Raji (cell line): ENCODE results near the gene PITPNM1.

Experiments used
- POLR2A ChIP-seq: IDR thresholded peaks from 2 replicates; pipeline ENCODE4 v1.6.1; 2011; ENCODE audit warnings: low read depth, low read length, control low read depth; ENCODE audit not compliant: insufficient read depth

The PITPNM1 gene

DNA sequence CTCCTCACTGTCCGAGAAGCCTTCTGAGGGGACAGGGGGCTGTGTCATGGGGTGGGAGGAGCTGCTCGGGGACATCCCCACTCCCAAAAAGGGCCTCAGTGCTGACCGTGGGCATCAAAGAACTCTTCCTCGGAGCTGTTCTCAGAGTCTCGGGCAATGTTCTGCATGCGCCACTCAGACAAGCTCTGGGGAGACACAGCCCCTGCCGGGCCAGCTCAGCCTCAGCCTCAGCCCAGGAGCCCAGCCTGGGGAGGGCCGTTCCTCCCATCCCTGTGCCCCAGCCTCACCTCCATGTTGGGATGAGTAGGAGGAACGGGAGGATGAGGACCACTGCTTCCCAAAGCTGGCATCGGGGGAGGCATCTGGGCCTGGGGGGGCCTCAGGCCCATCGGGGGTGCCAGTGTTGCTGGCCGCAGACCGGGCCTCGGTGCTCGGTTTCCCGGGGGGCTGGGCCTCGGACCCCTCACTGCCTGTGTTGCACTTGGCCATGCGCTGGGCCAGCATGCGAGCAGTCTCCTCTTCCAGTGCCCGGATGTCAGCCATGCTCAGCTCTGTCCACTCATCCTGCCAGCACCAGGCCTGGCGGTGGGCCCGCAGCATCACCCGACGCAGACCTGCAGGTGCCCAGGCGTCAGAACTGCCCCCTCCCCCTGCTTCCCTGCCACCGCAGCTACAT is 5.2 kb downstream of the PITPNM1 start:
- TF ChIP-seq POLR2A = no peak

DNA sequence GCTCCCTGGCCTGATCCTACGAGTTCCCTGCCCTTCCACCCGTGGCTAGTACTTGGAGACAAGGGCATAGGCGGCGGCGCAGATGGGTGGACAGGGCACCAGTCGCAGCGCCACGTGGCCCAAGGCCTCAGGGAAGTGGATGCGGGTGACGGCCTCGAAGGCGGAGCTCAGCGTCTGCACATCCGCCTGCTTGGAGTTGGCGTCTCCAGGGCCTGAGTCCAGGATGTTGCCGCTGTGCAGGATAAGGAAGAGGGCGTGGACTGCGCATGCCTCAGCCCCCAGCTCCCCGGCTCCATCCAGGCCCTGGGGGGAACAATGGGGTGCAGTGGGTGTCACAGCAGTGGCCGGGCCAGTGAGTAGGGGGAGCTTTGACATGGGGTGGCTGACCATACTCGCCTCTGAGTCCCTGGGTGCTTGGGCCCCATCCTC is 6.6 kb downstream of the PITPNM1 start:
- no peak for TF ChIP-seq POLR2A

DNA sequence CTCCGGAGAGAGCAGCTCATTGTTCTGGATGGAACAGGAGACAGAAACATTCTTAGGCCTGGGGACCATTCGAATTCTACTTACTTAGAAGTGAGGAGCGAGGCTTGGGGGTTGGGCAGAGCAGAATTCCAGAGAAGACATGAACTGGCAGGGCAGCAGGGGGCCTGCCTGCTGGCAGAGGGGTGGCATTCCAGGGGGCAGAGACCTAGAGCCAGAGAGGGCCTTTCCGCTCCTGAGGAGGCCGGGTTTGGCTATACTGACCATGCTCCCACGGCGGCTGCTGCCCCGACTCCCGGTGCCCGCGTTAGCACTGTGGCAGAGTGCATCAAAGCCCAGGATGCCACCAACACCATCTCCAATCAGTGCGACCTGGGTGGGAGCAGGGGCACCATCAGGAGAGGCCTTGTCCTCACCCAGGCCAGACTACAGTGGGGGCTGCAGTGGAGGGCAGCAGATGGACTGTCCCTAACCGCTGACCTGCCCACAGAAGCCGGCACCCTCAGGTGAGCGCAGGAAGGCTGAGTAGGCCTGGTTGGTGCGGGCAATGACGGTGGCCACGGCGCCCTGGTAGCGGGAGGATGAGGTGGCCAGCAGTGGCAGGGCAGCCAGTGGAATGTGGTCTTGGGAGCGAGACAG is 7.4 kb downstream of the PITPNM1 start:
- TF ChIP-seq POLR2A = no peak

DNA sequence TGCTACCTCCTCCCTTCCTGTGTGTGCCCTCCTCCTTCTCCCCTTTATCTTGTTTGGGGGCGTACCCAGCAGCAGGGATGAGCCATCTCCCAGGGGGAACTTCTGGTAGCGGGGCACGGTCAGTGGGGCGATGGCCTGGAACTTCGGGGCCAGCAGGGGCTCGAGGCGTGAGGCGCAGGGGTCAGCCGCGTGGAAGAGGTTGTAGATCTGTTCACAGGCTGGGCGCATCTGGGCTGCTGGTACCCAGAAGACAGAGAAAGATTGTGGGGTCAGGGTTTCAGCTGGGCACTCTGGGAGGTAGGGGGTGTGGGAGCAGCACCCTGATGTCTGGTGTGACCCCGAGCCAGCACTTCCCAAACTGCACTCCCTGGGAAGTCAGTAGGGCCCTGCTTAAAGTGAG is 9.1 kb downstream of the PITPNM1 start:
- no peak for TF ChIP-seq POLR2A

DNA sequence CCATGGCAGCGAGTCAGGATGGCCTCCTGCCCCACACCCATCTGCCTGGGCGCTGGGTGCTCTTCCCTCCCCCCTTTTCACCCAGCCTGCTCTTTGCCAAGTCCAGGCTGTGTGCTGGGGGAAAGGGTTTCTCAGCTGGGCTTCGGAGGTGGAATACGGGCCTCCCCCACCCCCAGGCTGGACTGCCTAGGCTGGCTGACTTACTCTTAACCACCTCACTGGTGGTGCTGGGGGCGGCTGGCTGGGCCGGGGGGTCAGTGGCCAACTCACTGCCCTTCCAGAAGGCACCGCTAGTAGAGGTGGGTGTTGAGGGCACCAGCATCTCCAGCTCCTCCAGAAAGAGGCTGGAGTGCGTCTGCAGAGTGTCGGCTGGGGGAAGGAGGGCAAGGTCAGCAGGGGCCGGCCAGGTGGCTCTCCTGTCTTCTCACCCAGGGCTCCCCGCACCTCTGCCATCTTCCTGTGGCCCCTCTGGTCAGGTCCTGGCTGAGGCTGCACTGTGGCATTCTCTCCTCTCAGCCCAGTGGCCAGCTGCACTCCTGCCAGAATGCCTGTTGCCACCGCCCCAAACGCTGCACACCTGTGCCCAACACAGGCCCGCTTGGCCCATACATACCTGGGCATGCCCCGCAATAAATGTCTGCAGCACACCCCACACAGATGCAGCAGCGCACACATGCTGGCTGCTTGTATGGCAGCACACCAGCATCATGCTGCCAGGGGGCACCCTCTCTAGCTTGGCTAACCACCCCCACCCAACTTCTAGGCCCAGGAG is 9.7 kb downstream of the PITPNM1 start:
- no peak for TF ChIP-seq POLR2A

DNA sequence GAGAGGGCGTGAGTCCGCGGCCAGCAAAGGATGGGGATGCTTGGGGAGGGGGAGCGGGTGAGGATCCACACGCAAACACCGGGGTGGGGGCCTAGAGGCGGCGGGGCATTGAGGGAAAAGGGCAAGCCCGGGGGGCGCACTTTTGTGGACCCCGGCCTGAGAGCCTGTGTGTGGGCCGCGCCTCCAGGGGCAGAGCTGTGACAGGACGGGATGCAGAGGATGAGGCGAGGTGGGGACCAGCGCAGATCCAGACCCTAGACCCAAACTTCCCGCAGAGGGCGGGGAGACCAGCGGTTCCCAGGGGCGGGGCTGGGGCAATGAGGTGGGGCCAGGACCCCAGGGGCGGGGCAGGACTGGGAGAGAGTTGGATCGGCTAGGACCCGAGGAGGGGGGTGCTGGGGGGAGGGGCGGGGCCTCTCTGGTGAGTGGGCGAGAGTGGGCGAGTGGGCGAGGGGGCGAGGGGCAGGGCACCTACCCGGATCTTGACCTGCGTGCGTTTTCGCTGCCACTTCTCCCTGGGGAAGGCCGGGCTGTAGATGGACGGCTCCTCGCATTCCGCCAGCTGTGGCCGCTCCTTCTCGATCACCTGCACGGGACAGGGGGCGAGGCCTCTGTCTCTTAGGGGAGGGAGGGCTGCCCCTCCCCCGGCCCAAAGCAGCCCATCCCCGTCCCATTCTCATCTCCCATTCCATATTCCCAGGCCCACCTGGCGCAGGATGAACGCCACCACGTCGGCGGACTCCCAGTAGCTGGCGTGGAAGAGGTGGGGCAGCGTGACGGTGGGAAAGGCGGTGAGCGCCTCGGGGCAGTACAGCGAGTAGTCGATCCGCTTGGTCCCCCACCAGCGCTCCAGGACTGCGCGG is 10.6 kb downstream of the PITPNM1 start:
- TF ChIP-seq POLR2A = no peak

DNA sequence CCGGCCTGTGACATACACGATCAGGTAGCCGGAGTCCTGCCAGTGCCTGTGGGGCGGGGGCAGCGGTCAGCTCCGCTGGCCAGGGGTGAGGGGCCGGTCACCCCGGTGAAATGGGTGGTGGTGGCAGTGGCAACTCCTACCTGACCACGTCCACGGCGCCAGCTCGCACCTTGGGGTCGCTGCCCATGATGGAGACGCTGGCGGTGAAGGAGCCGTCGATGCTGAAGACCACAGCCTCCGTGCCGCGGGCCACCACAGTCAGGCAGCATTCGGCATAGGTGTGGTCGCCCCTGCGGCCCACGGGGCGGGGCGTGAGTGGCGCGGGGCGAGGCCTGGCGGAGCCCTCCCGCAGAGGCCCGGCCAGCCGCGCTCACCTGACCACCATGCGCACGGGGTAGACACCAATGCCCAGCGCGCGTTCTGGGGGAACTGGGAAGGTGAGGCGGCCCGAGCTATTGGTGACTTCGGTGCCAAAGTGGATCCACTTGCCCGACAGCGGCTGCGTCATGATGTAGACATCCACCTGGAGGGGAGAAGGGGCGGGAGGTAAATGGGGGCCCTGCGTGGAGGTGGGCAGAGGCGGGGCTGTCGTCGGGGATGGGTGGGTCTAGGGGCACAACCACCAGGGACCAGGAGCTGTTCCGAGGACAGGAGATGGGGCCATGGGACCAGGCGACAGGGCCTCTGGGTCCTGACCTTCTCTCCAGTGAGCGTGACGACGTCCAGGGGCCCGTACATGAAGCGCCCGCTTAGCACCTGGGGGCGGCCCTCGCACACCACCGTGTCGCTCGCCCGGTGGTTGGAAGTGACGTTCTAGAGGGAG is 11.4 kb downstream of the PITPNM1 start:
- TF ChIP-seq POLR2A = no peak

DNA sequence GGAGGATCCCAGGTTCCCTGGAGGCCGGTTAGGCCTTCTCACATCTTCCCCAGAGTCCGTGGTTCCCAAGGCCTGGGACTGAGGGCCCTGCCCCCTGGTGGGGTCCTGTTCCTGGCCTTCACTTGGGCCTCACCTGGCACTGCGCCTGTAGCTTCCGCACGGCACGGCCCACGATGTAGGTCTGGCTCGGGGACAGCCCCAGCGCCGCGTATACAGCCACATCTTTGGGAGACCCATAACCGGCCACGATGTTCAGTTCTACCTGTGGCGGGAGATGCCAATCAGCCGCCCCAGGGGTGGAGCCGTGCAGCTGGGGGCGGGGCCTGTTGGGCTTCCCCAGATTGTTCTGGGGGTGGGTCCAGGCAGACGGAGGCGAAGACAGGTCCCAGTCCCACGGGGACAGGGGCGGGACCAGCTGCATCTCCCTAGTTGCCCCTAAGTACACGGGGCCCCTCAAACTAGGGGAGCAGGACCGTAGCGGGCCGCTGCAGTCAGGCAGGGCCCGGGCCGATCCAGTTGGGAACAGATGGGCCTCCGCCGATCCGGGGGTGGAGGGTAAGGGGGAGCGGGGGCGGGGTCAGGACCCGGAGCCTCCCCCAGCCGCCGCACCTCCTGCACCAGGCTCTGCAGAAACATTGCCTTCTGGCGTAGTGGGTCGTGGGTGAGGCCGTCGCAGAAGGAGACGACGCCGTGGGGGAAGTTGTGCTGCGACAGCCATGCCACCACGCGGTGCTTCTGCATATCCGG is 12.2 kb downstream of the PITPNM1 start:
- TF ChIP-seq POLR2A = no peak

DNA sequence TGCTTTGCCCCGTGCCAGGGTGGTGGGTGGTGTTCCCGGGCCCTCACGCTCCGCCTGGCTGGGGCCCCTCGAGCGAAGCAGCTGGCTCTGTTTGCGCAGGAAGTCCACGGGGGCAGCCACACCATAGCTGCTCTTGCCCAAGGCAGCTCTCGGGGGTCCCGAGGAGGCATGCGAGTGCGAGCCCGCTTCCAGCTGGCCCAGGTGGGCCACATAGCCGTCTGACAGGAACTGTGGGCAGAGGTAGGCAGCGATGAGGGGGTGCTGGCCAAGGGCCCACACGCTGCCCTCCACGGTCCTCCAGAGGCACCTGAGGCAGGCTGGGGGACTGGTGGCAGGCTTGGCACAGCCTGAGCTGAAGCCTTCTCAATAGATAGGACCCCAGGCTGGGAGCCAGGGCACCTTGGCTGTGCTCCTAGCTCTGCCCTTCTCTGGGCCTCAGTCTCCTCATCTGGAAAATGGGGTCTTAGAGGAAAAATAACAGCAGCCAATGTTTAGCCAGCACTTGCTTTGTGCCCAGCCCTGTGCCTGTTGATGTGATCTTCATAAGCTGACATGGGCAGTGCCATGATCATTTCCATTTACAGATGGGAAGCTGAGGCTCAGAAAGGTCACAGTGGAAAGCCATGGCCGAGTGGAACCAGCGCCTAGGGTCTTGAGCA is 13.0 kb downstream of the PITPNM1 start:
- no peak for TF ChIP-seq POLR2A

DNA sequence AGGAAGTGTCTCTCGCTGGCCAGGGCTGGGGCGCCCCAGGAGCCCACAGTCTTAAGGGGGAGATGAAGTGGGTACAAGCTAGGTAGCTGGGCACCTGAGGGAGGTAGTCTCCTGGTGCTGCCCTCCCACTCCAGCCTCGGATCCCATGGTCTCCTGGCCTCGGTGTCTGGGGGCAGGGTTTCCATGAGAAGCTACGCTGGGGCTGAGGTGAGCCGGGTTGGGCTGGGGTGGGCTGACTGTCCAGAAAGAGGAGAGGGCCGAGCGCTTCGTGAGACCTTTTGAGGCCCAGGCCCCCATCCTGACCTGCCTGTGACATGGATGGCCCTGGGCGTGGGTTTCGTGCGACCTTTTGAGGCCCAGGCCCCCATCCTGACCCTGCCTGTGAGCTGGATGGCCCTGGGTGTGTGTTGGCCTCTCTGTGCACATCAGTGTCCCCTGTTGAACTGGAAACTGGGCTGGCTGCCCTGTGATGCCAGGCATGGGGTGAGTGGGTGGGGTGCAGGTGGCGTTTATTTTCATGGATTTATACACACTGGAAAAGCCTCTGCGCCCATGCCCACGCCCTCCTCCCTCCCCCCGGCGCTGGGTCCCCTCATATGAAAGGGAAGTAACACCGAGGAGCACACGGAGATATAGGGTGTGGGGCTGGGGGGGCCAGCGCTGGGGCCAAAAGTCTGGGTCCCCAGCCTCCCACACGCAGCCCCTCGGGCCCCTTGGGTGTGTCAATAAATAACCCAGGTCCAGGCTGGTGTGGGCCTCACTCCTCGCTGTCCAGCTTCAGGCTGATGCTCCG is 13.7 kb downstream of the PITPNM1 start:
- TF ChIP-seq POLR2A = no peak

DNA sequence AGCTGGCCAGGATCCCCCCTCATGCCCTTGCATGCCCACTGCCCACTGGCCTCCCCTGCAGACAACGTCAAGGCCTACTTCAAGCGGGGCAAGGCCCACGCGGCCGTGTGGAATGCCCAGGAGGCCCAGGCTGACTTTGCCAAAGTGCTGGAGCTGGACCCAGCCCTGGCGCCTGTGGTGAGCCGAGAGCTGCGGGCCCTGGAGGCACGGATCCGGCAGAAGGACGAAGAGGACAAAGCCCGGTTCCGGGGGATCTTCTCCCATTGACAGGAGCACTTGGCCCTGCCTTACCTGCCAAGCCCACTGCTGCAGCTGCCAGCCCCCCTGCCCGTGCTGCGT is 14.5 kb downstream of the PITPNM1 start:
- TF ChIP-seq POLR2A = no peak

DNA sequence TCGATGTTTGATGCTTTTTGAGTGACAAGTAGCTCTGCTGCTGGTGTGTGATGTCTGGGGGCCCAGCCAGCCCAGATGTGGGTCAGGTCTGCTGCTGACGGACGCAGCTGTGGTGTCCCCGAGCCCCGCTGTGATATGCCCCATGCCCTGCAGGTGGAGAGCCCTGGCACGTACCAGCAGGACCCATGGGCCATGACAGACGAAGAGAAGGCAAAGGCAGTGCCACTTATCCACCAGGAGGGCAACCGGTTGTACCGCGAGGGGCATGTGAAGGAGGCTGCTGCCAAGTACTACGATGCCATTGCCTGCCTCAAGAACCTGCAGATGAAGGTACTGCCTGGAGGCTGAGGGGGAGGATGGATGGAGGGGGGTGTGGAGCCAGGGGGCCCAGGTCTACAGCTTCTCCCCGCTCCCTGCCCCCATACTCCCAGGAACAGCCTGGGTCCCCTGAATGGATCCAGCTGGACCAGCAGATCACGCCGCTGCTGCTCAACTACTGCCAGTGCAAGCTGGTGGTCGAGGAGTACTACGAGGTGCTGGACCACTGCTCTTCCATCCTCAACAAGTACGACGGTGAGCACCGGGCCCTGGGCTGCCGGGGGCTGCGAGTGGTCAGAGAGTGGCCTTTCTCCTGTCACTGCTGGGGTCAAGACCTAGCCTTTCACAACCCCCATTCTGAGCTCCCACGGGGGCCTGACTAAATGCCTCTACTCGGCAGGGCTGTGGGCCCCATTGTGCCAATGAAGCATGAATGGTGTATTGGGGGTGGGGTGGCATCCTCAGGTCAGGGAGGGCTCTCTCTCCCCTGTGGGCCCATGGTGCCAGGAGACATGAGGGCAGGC is 15.1 kb downstream of the PITPNM1 start:
- no peak for TF ChIP-seq POLR2A
